ENCODE measurements around the gene AP2M1.

Gene AP2M1

GRCh38 chr3:184229394-184230080 is 54.9 kb downstream of the AP2M1 start, which contains the start of gene VWA5B2:
Gene VWA5B2 (plus strand): TSS chr3:184229585. CDS start chr3:184230529, 944 bp downstream.
- peak; percentile 92 for DNase-seq

GRCh38 chr3:184230081-184230602 is 55.5 kb downstream of the AP2M1 start:
- DNase-seq = peak; percentile 89

DNA sequence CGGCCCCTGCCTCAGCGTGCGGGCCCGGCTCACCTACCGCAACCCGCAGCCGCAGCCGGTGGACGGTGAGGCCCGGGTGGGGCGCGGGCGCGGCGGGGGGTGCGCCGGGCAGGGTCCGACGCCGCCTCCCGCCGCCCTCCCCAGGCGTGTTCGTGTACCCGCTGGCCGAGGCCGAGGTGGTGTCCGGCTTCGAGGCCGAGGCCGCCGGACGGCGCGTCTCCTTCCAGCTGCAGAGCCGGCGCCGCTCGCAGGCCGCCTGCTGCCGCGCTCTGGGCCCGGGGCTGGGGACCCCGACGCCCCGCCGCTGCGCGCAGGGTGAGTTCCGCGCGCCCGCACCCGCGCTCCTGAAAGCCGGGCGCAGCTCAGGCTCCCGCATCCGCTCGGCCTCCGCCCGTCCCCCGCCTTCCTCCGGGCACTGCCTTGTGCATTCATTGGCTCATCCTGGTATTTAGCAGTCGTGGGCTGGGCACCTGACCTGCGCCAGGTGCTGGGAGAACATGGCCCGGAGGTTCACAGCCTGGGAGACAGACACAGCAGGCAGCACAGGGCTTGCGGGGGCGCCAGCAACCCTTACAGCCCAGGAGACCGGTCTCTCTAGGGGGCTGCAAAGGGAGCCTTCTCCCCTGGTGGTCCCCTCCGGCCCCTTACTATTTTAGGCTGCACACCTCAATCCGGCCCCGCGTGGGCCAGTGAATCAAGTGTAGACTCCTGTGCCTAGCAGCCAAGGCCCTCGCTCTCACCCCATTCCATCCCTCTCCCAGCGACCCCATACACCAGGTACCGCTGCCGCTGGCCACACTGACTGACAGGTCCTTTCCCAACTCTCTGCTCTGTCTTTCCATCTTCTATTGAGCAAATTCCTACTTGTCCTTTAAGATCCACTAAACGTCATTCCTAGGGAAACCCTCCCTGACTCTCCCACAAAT is 56.2 kb downstream of the AP2M1 start:
- peak; percentile 93 for DNase-seq

DNA sequence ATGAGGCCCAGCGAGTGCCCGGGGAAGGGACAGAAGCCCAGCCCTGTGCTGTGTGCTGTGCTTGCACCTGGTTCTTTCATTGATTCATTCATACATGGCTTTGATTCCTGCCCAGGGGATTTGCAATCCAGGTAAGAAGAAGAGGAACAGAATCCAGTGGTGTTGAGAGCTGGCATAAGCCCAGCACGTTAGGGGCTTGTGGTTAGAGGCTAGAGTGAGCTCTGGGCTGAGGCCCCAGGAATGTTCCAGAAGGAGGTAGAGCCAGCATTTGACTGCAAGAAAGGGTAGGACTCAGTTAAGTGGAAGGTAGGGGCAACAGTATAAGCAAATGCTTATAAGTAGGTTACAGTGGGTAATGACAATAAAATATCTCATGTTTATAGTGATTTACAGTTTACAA is 57.0 kb downstream of the AP2M1 start:
- no peak for DNase-seq

DNA sequence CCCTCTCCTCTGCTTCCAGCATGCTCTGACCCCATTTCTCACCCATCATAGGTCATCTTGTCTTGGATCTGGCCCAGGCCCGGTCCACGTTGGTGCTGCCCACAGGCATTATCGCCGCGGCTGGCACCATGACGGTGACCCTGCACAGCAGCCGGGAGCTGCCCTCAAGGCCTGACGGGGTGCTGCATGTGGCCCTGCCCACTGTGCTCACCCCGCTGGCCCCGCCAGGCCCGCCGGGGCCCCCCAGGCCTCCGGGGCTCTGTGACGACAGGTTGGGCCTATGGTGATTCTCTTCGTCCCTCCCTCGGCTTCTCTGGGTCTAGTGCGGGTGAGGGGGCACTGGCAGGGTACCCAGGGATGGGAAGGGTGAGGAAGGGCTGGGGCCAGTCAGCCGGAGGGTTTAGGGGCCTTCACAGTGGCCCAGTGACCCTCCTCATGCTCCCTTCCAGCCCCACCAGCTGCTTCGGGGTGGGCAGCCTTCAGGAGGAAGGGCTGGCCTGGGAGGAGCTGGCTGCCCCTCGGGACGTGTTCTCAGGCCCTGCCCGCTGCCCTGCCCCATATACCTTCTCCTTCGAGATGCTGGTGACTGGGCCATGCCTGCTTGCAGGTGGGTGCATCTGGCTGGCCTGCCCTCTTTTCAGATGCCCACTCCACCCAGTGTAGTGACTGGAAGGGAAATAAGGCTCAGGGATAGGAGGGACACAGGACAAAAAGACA is 58.6 kb downstream of the AP2M1 start:
- DNase-seq = no peak

All from NCI-H146 (cell line).